HG03039 (cell line): ENCODE measurements around the gene TXNRD3.
"Not testable (repeated sequence)": the region's sequence is repeated elsewhere in the genome, so short reads cannot be mapped to it uniquely, and the experiment has no call there.

ENCODE experiments used
- ATAC-seq: cut with Tn5 transposase; IDR thresholded peaks from one replicate; pipeline ENCODE4 v1.9.1; 2021; ENCODE audit warnings: mild to moderate bottlenecking, moderate library complexity; ENCODE audit not compliant: unreplicated experiment

TXNRD3 gene

DNA sequence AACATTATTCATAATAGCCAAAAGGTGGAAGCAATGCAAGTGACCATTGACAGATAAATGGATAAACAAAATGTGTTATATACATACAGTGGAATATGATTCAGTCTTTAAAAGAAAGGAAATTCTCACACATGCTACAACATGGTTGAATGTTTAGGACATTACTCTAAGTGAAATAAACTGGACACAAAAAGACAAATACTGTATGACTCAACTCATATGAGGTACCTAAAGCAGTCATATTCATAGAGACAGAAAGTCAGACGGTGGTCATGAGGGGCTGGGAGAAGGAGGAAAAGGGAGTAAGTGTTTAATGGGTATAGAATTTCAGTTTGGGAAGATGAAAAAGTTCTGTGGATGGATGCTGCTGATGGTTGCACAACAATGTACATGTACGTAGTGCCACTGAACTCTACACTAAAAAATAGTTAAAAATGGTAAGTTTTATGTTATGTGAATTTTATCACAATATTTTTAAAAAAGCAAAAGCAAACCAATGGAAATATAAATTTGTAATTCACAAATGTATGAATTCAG, 5.3 kb downstream of the TXNRD3 start:
- no peak for ATAC-seq

DNA sequence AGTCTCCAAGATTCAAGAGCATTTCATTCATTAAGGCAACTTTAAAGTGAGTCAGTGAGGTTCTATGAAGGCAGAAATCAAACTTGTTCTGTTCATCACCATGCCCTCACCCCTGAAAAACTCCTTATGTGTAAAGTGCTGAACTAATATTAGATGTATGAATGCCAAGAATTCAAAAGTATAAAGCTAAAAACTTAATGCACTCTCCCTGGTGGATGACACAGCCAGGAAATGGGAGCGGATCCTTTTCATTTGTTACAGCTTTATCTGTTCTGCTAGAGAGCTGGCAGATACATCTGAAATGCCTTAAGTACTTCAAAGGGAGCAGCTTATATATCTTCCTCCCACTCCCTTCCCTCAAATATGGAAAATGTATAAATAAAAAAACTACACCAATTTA, 8.2 kb downstream of the TXNRD3 start:
- no peak for ATAC-seq

- ATAC-seq = no peak
Observed at GRCh38 chr3:126644615-126645014, 10.3 kb downstream of the TXNRD3 start.

DNA sequence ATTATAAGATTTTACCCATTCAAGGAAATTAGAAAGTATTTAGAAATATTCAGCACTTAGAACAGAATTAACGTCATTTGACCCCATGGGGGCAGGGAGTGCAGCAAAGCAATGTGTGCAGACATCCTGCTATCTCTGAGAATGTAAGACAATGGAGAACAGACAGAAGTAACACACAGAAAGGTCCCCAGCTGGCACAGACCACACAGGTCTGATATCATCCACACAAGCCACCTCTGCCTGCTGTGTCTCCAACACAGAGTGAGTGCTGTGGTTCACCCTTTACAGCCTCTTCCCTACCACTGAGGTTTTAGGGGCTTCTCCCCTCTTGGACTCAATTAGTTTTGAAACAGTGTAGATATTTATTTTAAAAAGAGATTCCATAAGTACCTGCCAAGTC, 16.1 kb downstream of the TXNRD3 start:
- ATAC-seq = no peak

GRCh38 chr3:126636436-126636835, 18.5 kb downstream of the TXNRD3 start:
- no peak for ATAC-seq

DNA sequence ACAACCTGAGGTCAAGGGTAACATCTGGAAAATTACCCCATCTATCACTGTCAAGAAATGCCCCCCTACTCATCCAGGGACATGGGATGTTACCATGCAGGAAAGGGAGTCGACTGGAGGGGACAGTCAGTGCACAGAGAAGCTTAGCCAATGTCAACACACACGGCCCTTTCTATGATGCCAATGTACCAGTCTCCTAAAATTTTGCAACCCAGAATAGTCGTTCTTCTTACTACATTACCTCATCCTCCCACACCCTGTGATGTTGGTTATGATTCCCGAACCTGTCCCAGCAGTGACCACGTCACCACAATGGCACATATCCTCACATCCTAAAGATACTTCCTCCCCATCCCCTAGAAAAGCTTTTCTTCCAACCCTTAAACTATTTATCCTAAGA, 20.1 kb downstream of the TXNRD3 start:
- ATAC-seq = no peak

- ATAC-seq = no peak
Observed at GRCh38 chr3:126630020-126630419, 24.9 kb downstream of the TXNRD3 start.

DNA sequence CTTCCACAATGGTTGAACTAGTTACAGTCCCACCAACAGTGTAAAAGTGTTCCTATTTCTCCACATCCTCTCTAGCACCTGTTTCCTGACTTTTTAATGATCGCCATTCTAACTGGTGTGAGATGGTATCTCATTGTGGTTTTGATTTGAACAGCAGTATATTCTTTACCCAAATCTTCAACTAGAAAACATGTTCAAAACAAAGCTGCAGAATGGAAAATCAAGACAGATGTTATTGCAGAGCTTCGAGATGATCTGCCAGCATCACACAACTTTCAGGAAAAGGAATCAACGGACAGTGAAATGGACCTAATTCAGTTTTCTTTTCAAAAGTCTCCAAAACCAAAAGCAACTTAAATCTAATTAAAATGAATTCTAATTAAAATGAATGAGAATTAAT, 29.2 kb downstream of the TXNRD3 start:
- ATAC-seq = not testable (repeated sequence)

DNA sequence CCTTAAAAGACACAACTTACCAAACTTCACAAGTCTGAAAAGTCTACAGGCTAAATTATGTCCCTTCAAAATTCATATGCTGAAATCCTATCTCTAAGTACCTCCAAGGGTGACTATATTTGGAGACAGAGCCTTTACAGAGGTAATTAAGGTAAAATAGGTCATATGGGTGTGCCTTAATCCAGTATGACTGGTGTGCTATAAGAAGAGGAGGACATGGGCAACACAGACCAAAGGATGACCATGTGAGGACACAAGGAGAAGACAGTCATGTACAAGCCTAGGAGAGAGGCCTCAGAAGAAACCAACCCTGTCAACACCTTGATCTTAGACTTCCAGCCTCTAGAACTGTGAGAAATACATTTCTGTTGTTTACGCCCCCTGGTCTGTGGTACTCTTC, 32.2 kb downstream of the TXNRD3 start:
- ATAC-seq = no peak

DNA sequence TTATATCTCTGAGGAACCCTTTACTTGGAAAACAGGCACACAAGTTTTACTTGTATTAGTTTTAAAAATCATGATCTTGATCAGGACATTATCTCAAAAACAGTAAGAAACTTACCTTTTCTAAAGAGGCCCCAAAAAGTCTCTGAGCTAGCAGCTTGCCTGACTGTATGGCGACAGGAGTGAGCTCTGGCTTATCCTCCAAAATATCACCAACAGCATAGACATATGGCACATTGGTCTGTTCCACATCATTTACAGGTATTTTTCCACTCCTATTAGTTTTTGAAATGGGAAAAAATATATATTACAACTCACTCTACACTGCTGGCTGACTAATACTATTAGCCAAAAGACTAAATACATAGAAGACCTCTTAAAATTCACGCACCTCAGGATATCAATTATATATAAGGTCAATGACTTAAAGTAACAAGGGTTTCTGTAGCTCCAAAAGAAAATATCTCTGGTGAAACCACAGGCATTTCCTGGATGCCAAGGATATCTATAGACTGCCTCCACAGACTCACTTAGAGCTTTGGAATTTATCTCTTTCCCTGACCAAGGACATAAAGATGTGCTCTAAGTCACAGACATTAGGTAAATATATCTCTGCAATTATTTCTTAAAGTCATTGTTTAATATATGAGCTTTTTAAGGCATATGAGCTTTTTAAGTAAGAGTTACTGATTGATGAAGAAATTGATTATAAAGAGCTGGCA, 33.1 kb downstream of the TXNRD3 start:
- no peak for ATAC-seq

GRCh38 chr3:126621171-126621570, 33.8 kb downstream of the TXNRD3 start:
- ATAC-seq = no peak

GRCh38 chr3:126620738-126621137, 34.2 kb downstream of the TXNRD3 start:
- no peak for ATAC-seq

- no peak for ATAC-seq
Observed at GRCh38 chr3:126618760-126619159, 36.2 kb downstream of the TXNRD3 start.

GRCh38 chr3:126618021-126618420, 36.9 kb downstream of the TXNRD3 start:
- ATAC-seq = no peak

DNA sequence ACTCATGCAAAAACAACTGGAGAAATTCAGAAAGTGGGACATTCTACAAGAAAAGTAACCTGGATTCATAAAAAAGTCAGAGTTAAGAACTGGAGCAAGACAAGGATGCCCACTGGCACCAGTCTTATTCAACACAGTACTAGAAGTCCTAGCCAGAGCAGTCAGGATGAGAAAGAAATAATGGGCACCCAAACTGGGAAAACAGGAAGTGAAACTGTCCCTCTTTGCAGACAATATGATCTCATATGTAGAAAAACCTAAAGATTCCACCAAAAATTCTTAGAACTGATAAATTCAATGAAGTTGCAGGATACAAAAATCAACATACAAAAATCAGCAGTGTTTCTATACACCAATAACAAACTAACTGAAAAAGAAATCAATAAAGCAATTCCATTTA, 37.4 kb downstream of the TXNRD3 start:
- no peak for ATAC-seq

DNA sequence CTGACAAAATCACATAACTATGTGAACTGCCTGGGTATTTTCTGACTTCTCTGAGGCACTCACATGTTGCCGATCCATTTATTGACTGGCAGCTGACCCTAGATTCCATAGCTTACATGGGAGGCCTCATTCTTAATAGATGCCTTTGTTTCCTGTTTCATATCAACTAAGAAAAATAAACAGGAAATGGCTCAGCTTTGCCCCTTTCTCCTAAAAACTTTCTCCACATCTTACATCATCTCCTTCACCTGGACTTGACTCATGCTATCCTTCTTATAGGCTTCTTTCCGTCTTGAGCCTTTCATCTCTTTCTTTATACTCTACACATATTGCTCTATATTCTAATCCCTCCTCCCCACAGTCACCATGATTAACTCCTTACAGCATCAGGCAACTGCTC, 38.0 kb downstream of the TXNRD3 start:
- no peak for ATAC-seq

GRCh38 chr3:126613479-126614188, 41.3 kb downstream of the TXNRD3 start:
- ATAC-seq = no peak

DNA sequence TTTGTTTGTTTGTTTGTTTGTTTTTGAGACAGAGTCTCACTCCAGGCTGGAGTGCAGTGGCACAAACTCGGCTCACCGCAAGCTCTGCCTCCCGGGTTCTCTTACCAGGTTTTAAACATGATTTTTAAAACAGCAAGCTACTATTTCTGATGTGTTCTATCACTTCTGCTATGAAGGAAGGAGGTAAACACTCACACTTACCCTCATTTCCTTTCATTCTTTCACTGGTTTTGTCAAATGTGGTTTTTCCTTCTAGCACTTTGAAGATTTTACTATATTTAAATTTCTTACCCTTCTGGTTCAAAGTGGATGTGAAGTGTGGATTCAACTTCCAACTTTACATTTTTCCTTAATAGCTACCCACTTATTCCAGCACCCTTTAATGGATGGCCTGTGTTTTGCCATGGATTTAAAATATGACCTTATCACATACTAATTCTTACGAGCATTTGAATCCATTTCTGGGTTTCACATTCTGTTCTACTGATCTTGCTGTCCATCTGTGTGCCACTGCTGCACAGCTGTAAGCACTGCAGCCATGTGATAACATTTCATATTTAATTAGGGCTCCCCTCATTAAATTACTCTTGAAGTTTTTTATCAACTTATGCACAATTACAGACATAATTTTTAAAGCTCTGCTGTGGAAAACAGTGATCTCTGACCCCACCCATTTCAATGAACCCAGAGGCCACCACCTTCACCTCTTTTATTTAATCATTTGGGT, 42.3 kb downstream of the TXNRD3 start:
- no peak for ATAC-seq

GRCh38 chr3:126609909-126610308, 45.0 kb downstream of the TXNRD3 start:
- ATAC-seq = no peak

DNA sequence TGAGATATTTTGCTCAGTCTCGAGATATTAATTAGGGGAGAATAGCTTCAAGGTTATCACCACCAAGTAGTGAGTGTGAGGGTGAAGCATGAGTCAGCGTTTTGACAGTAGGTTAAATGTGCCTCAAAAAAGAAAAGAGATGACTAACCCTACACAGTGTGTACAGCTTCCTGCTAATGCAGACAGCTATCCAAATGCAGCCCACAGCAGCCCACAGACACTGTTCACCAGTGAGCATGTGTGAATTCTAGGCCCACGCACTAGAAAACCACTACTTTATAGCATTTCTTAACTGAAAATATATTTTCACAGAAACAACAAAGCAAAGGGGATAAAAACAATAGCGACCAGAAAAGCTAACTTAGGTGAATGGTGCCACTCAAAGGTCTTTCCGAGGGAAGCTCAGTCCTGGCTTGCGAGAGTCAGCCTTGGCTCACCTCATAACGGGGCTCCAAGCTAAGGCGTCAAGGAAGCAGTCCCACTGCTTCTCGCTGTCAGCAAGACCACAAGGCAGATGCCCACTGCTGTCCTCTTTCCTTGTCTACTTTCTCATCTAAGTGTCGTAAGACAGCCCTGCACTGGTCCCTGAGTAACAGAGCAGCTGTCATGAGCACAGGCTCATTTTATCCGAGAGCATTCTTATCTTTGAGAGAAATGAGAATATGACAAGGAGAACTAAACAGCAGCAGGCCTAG, 47.6 kb downstream of the TXNRD3 start:
- no peak for ATAC-seq

DNA sequence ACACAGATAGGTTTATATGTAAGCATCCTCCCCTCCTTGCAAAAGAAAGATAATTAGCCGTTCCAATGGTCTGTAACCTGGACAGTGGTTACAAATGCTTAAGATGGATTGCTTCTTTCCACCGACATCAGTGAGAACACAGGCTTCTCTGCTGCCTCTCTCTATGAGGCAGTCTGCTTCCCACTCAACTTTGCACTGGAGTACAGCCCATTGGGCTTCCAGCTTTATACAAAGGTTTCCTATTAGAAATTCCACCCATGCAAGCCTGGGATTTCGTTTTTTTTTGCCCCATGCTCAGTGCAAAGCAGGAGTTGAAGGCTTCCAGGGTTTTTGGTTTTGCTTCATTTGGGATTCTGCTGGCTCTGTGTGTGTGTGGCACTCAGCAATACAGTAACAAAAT, 48.9 kb downstream of the TXNRD3 start:
- ATAC-seq = no peak
